GM12873 (cell line): Measurements from ENCODE around the gene WNT10A.

Experiments
- TF ChIP-seq, protein P1 (sequence below): IDR thresholded peaks from 2 replicates; pipeline ENCODE4 v1.5.1; 2012; ENCODE audit warnings: low read depth, mild to moderate bottlenecking, moderate library complexity, low read length, control low read depth; ENCODE audit not compliant: insufficient read depth; ENCODE audit errors: missing control alignments

Gene WNT10A

DNA sequence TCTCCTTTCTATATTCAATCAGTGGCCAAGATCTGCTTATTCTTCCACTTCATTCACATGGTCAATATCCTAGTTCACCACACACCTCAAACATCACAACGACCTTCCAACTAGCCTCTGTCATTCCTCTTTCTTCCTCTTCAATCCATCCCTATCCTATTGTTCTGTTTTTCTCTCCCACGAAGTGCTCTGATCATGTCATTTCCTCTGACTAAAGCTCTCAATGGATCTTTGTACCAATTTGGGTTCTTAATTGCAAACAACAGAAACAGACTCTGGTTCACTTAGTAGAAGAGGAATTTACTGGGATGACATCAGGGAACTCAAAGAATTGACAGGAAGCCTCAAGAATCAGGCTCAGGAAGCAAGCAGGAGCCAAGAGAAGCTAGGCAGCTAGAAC lies 23.5 kb downstream of the WNT10A start:
- TF ChIP-seq, protein P1, sequence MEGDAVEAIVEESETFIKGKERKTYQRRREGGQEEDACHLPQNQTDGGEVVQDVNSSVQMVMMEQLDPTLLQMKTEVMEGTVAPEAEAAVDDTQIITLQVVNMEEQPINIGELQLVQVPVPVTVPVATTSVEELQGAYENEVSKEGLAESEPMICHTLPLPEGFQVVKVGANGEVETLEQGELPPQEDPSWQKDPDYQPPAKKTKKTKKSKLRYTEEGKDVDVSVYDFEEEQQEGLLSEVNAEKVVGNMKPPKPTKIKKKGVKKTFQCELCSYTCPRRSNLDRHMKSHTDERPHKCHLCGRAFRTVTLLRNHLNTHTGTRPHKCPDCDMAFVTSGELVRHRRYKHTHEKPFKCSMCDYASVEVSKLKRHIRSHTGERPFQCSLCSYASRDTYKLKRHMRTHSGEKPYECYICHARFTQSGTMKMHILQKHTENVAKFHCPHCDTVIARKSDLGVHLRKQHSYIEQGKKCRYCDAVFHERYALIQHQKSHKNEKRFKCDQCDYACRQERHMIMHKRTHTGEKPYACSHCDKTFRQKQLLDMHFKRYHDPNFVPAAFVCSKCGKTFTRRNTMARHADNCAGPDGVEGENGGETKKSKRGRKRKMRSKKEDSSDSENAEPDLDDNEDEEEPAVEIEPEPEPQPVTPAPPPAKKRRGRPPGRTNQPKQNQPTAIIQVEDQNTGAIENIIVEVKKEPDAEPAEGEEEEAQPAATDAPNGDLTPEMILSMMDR: no peak

DNA sequence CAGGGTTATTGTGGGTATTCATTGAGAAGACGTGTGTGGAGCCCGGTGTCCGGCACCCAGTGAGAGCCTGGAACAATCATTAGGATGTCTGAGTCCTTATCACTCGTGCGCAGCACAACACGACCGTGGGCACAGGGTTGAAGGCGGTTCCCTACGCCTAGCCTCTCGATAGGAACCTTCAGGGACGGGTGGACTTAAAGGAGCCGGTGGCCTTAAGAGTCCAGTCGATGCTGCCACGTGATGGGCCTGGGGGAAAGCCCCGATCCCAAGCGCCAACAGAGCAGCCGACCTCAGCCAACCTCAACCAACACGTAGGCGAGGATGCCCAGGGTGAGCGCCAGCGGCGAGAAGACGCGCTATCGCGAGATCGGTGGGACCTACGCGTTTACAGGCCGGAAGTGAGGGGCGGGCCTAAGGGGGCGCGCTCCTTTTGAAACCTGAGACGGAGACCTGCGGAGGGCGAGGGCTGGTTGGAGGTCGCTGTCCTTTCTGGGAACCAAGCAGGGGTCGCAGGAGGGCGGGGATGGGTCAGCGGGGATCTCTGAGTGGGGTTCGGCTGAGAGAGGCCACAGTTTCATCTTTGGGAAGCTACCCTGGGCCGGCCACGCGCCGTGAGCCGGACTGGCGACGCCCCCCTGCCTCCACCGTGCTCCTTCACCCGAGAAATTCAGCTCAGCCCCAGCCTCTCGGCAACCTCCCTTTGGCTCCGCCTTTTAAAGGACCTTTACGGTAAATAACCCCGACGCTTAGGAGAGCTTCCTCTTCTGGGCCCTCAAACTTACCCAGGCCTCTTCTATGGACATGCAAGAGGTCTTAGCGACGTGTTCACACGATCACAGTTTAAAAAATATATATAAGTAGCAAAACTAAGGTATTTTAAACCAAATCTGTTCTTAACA lies 28.3 kb downstream of the WNT10A start:
- TF ChIP-seq, protein P1: no peak

DNA sequence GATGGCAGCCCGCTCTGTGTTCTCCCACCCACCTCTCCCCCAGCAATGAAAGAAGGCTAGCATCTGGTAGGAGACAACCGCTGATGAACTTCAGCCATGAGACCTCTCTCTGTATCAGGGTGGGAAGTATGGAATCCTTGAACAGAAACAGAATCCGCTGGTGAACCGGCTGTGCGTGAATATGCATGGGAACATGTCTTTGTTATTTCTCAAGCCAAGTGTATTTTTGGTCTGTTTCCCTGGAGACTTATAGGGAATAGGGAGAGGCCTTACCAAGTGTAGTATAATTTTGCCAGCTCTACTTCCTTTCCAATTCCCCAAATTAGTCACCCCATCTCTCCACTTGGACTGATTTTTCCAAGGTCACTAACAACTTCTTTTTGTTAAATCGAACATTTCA lies 30.1 kb downstream of the WNT10A start:
- TF ChIP-seq, protein P1: no peak

DNA sequence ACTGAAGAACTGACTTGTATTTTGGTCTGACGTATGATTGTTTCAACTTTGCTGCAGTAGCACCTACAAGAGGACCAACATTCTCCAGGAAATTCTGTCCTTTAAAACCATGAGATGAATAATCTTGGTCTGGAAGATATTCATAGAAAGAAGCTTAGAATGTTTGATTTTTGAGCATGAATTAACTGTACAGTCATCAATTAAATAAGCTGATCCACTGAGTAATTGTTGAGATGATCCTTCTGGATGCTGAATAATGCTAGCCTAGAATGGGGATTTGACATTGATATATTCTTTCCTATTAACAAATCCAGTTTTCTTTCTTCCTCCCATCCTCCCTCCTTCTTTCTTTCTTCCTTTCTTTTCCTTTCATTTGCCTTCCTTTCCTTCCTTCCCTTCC lies 39.9 kb downstream of the WNT10A start:
- TF ChIP-seq, protein P1: no peak

DNA sequence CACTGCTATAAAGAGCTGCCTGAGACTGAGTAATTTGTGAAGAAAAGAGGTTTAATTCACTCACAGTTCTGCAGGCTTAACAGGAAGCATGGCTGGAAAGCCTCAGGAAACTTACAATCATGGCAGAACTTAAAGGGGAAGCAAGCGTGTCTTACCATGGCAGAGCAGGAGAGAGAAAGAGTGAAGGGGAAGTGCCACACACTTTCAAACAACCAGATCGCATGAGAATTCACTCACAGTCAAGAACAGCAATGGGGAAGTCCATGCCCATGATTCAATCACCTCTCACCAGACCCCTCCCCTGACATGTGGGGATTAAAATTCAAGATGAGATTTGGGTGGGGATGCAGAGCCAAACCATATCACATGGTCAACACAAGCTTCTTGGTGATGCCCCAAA lies 44.1 kb downstream of the WNT10A start:
- TF ChIP-seq, protein P1: no peak

DNA sequence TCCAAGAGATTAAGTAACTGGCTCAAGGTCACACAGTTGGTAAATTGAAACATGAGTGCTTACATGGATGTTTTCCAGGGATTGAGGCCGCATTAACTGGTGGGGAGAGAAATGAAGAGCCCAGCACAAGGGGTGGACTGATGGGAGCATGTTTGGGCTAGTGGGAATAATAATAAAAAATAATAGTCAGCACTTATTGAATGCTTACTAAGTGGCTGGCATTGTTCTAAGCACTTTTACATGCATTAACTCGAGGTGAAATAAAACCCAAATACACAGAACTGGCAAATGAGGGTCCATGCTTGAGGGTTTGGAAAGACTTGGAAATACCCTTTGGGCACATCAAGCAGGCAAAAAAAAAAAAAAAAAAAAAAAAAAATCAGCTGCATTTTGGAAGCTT lies 44.8 kb downstream of the WNT10A start:
- TF ChIP-seq, protein P1: no peak

DNA sequence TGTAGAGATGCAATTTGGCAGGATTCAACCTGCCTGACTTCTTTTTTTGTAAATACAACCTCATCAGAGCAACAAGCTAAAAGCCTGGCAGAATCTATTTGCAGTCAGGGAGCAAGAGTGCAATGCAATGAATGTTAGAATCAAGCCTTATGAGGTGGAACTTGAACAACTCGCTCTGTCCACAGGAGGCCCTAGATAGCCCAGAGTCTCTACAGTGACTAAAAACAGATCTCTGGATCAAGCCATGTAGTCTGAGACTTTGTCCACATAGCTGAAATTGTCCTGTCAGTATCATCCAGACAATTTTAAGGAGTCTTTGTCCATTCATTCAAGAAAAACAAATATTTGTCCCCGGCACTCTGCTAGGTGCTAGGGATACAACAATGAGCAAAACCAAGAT lies 46.8 kb downstream of the WNT10A start:
- TF ChIP-seq, protein P1: no peak
